GM12878 (cell line): ENCODE data around the gene UFC1. TPM values are rescaled to one million over a fixed set of nuclear protein-coding genes. Genes with fewer than 3 reads are reported as not detected.

ENCODE experiments used
- BCL11A ChIP-seq: IDR thresholded peaks from 2 replicates; pipeline ENCODE4 v1.6.1; 2011; ENCODE audit warnings: low read depth, low read length
- CBX5 ChIP-seq: sonication (generic); IDR thresholded peaks from 2 replicates; pipeline ENCODE4 v1.6.1; 2016; ENCODE audit warnings: low read depth, moderate library complexity, mild to moderate bottlenecking, inconsistent platforms
- CEBPB ChIP-seq, 2 experiments: fragments of 150-350 bp in 1 of 2; IDR thresholded peaks; 2 replicates each; pipeline ENCODE4 v1.6.1; 2012 to 2014; ENCODE audit warnings: low read depth in 2 of 2, low read length in 2 of 2, borderline replicate concordance in 1 of 2, inconsistent platforms in 1 of 2
- CHD2 ChIP-seq: IDR thresholded peaks from 2 replicates; pipeline ENCODE4 v1.6.1; 2011; ENCODE audit warnings: low read depth, low read length, improper control_type of control experiment, borderline replicate concordance
- HDAC2 ChIP-seq: fragments of 200-600 bp; sonication (generic); IDR thresholded peaks from 2 replicates; pipeline ENCODE4 v1.6.1; 2017
- MEF2B ChIP-seq: fragments of 450-650 bp; IDR thresholded peaks from 2 replicates; pipeline ENCODE4 v1.6.1; 2018; ENCODE audit warnings: mild to moderate bottlenecking, moderate library complexity; ENCODE audit not compliant: partially characterized antibody, poor library complexity, severe bottlenecking
- NFIC ChIP-seq: IDR thresholded peaks from 2 replicates; pipeline ENCODE4 v1.6.1; 2012; ENCODE audit warnings: low read depth, mild to moderate bottlenecking, inconsistent platforms, low read length, moderate library complexity
- NFXL1 ChIP-seq: fragments of 450-650 bp; IDR thresholded peaks from 2 replicates; pipeline ENCODE4 v1.6.1; 2017; ENCODE audit warnings: antibody characterized with exemption, mild to moderate bottlenecking, borderline replicate concordance
- SREBF1 ChIP-seq: IDR thresholded peaks from 2 replicates; pipeline ENCODE4 v1.6.1; 2012; ENCODE audit warnings: mild to moderate bottlenecking, low read length
- STAT1 ChIP-seq: fragments of 450-650 bp; conservative IDR thresholded peaks from 2 replicates; pipeline ENCODE4 v1.6.1; 2014; ENCODE audit warnings: antibody characterized with exemption, mild to moderate bottlenecking
- TBL1XR1 ChIP-seq: IDR thresholded peaks from 2 replicates; pipeline ENCODE4 v1.6.1; 2012; ENCODE audit warnings: low read depth, low read length, improper control_type of control experiment
- TCF12 ChIP-seq: IDR thresholded peaks from 2 replicates; pipeline ENCODE4 v1.6.1; 2011; ENCODE audit warnings: low read depth, mild to moderate bottlenecking, low read length
- WRNIP1 ChIP-seq: IDR thresholded peaks from 2 replicates; pipeline ENCODE4 v1.6.1; 2011; ENCODE audit warnings: low read depth, low read length, improper control_type of control experiment, borderline replicate concordance
- ZNF207 ChIP-seq: fragments of 450-650 bp; IDR thresholded peaks from 2 replicates; pipeline ENCODE4 v1.6.1; 2014; ENCODE audit warnings: antibody characterized with exemption, mild to moderate bottlenecking, borderline replicate concordance
- ZNF24 ChIP-seq: fragments of 450-650 bp; IDR thresholded peaks from 2 replicates; pipeline ENCODE4 v1.6.1; 2017; ENCODE audit warnings: antibody characterized with exemption, mild to moderate bottlenecking
- polyA plus RNA-seq, 11 experiments: library from polyadenylated mRNA; depleted of rRNA in 4 of 11; unstranded in 6 of 11; stranded (reverse) in 5 of 11; fragments of >200 nt; fragmentation: Nextera tagmentation in 4 of 11; fragmentation: Illumina TruSeq in 1 of 11; extraction: Ambion mirVana in 4 of 11; extraction: Trizol in 1 of 11; gene quantifications; 1 replicate in 1 of 11; 2 replicates in 10 of 11; pipeline versions ENCODE4 v1.2.1 to v1.2.3, GENCODE V29; 2011 to 2016; ENCODE audit warnings: inconsistent platforms in 2 of 11, missing spikeins in 2 of 11, low read depth in 1 of 11
- total RNA-seq, 4 experiments: library from RNA; depleted of rRNA in 3 of 4; stranded (reverse); fragments of >200 nt in 3 of 4; fragmentation: Illumina TruSeq in 1 of 4; extraction: Trizol in 1 of 4; gene quantifications; 2 replicates each; pipeline versions ENCODE4 v1.2.1 to v1.2.3, GENCODE V29; 2013 to 2021
- TF ChIP-seq, protein P1 (sequence below): IDR thresholded peaks from 2 replicates; pipeline ENCODE4 v1.6.1; 2012; ENCODE audit warnings: mild to moderate bottlenecking, low read depth, low read length
- TF ChIP-seq, protein P2 (sequence below): fragments of 450-650 bp; IDR thresholded peaks from 2 replicates; pipeline ENCODE4 v1.6.1; 2016; ENCODE audit warnings: mild to moderate bottlenecking, moderate library complexity, borderline replicate concordance
- TF ChIP-seq, protein P3 (sequence below): fragments of 450-650 bp; IDR thresholded peaks from 2 replicates; pipeline ENCODE4 v1.6.1; 2017; ENCODE audit warnings: mild to moderate bottlenecking, low read depth, inconsistent platforms; ENCODE audit not compliant: poor library complexity, severe bottlenecking
- TF ChIP-seq, protein P4 (sequence below): IDR thresholded peaks from 2 replicates; pipeline ENCODE4 v1.6.1; 2011; ENCODE audit warnings: low read depth, mild to moderate bottlenecking, low read length, moderate library complexity, borderline replicate concordance; ENCODE audit errors: extremely low read depth

Gene UFC1
- total and polyA plus RNA-seq, 10 of the 15 experiments (the other 5 are each of a cell fraction or from before 2014, with no cell fraction given), result 95.9 to 239 (median 151) TPM

DNA sequence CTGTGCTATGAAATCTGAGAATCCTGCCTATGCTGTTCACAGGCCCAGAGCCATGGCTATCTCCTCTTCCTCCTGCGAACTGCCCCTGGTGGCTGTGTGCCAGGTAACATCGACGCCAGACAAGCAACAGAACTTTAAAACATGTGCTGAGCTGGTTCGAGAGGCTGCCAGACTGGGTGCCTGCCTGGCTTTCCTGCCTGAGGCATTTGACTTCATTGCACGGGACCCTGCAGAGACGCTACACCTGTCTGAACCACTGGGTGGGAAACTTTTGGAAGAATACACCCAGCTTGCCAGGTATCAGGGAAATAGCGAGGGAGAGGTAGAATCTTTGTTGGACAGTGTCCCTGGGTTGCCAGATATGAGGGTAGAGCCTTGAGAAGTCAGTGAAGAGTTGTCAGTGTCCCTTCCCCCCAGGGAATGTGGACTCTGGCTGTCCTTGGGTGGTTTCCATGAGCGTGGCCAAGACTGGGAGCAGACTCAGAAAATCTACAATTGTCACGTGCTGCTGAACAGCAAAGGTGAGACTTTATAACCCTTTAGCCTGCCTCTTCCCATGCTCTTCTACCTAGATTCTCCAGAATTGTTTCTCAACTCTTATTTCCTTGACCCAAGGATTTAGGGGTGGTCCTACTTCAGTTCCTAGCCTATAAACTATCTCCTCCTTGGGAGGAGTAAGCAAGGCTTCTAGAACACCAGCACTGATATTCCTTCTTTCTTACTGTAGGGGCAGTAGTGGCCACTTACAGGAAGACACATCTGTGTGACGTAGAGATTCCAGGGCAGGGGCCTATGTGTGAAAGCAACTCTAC, 34.5 kb upstream of the UFC1 start (continued):
- TF ChIP-seq, protein P1, sequence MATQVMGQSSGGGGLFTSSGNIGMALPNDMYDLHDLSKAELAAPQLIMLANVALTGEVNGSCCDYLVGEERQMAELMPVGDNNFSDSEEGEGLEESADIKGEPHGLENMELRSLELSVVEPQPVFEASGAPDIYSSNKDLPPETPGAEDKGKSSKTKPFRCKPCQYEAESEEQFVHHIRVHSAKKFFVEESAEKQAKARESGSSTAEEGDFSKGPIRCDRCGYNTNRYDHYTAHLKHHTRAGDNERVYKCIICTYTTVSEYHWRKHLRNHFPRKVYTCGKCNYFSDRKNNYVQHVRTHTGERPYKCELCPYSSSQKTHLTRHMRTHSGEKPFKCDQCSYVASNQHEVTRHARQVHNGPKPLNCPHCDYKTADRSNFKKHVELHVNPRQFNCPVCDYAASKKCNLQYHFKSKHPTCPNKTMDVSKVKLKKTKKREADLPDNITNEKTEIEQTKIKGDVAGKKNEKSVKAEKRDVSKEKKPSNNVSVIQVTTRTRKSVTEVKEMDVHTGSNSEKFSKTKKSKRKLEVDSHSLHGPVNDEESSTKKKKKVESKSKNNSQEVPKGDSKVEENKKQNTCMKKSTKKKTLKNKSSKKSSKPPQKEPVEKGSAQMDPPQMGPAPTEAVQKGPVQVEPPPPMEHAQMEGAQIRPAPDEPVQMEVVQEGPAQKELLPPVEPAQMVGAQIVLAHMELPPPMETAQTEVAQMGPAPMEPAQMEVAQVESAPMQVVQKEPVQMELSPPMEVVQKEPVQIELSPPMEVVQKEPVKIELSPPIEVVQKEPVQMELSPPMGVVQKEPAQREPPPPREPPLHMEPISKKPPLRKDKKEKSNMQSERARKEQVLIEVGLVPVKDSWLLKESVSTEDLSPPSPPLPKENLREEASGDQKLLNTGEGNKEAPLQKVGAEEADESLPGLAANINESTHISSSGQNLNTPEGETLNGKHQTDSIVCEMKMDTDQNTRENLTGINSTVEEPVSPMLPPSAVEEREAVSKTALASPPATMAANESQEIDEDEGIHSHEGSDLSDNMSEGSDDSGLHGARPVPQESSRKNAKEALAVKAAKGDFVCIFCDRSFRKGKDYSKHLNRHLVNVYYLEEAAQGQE, result no peak
- TF ChIP-seq CBX5 (no peak), NFXL1 (no peak), BCL11A (no peak), TBL1XR1 (no peak), ZNF24 (no peak), SREBF1 (no peak), ZNF207 (no peak), WRNIP1 (no peak), CEBPB (IDR thresholded peaks at IDR 0.05; ENCODE audit: borderline replicate concordance in 1 of 2, low read depth in 2 of 2, low read length in 2 of 2) (no peak), NFIC (no peak), CHD2 (no peak), TCF12 (no peak), HDAC2 (no peak), STAT1 (no peak), MEF2B (no peak)
- TF ChIP-seq, protein P2, sequence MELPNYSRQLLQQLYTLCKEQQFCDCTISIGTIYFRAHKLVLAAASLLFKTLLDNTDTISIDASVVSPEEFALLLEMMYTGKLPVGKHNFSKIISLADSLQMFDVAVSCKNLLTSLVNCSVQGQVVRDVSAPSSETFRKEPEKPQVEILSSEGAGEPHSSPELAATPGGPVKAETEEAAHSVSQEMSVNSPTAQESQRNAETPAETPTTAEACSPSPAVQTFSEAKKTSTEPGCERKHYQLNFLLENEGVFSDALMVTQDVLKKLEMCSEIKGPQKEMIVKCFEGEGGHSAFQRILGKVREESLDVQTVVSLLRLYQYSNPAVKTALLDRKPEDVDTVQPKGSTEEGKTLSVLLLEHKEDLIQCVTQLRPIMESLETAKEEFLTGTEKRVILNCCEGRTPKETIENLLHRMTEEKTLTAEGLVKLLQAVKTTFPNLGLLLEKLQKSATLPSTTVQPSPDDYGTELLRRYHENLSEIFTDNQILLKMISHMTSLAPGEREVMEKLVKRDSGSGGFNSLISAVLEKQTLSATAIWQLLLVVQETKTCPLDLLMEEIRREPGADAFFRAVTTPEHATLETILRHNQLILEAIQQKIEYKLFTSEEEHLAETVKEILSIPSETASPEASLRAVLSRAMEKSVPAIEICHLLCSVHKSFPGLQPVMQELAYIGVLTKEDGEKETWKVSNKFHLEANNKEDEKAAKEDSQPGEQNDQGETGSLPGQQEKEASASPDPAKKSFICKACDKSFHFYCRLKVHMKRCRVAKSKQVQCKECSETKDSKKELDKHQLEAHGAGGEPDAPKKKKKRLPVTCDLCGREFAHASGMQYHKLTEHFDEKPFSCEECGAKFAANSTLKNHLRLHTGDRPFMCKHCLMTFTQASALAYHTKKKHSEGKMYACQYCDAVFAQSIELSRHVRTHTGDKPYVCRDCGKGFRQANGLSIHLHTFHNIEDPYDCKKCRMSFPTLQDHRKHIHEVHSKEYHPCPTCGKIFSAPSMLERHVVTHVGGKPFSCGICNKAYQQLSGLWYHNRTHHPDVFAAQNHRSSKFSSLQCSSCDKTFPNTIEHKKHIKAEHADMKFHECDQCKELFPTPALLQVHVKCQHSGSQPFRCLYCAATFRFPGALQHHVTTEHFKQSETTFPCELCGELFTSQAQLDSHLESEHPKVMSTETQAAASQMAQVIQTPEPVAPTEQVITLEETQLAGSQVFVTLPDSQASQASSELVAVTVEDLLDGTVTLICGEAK, result no peak
- TF ChIP-seq, protein P3, sequence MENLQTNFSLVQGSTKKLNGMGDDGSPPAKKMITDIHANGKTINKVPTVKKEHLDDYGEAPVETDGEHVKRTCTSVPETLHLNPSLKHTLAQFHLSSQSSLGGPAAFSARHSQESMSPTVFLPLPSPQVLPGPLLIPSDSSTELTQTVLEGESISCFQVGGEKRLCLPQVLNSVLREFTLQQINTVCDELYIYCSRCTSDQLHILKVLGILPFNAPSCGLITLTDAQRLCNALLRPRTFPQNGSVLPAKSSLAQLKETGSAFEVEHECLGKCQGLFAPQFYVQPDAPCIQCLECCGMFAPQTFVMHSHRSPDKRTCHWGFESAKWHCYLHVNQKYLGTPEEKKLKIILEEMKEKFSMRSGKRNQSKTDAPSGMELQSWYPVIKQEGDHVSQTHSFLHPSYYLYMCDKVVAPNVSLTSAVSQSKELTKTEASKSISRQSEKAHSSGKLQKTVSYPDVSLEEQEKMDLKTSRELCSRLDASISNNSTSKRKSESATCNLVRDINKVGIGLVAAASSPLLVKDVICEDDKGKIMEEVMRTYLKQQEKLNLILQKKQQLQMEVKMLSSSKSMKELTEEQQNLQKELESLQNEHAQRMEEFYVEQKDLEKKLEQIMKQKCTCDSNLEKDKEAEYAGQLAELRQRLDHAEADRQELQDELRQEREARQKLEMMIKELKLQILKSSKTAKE, result no peak
- TF ChIP-seq, protein P4, sequence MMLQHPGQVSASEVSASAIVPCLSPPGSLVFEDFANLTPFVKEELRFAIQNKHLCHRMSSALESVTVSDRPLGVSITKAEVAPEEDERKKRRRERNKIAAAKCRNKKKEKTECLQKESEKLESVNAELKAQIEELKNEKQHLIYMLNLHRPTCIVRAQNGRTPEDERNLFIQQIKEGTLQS, result no peak
